ENCODE results near the gene MDM2. TPM values are rescaled to one million over a fixed set of nuclear protein-coding genes. Genes with fewer than 3 reads are reported as not detected.

The MDM2 gene
- total and polyA plus RNA-seq, 2 donors (not counting 1 experiment from before 2014, with no cell fraction given), result 6.1 to 78.7 TPM

- ATAC-seq (ENCODE audit: low read depth), result no peak
- no peak overlapping the region for H3K9ac ChIP-seq (ENCODE audit: low read length)
- H3K4me3 ChIP-seq (ENCODE audit: control extremely low read depth in 1 of 5, extremely low read depth in 1 of 5, insufficient read depth in 1 of 5, low read depth in 2 of 5, low read length in 4 of 5), result no peak overlapping the region
- TF ChIP-seq EZH2 (IDR thresholded peaks at IDR 0.05; ENCODE audit: borderline replicate concordance, insufficient read depth, low read depth, low read length, poor library complexity, severe bottlenecking) (no peak), CTCF (IDR thresholded peaks at IDR 0.05) (no peak)
- no peaks in the 10 kb centered on the region for H4K20me1 ChIP-seq (ENCODE audit: control insufficient read depth, insufficient read depth, low read length, poor library complexity, severe bottlenecking)
- H3K4me2 ChIP-seq (replicated peaks; ENCODE audit: low read depth, low read length, poor library complexity, severe bottlenecking), result no peak overlapping the region
- H3K79me2 ChIP-seq (ENCODE audit: control insufficient read depth, insufficient read depth, low read length), result no peaks in the 10 kb centered on the region
- H3K9me3 ChIP-seq (ENCODE audit: control extremely low read depth in 1 of 3, control insufficient read depth in 2 of 3, insufficient read depth in 1 of 3, low read length in 2 of 3), result no peaks in the 10 kb centered on the region
- Mint-ChIP-seq H3K4me3 (no peak overlapping the region), H3K27ac (no peak overlapping the region), H3K9me3 (ENCODE audit: insufficient read depth) (no peaks in the 10 kb centered on the region), H3K27me3 (no peaks in the 10 kb centered on the region), H3K4me1 (no peaks in the 10 kb centered on the region)
- no peaks in the 10 kb centered on the region for H3K27me3 ChIP-seq (replicated peaks in 1 of 4; ENCODE audit: control extremely low read depth in 1 of 4, control insufficient read depth in 3 of 4, insufficient read depth in 4 of 4, low read length in 3 of 4)
- intact Hi-C loops (cut with micrococcal nuclease), result no loop called here
- no peaks in the 10 kb centered on the region for H3K4me1 ChIP-seq (ENCODE audit: control insufficient read depth in 2 of 2, insufficient read depth in 2 of 2, low read length in 2 of 2)
- no peak overlapping the region for H2AFZ ChIP-seq (ENCODE audit: insufficient read depth, low read depth, low read length, poor library complexity, severe bottlenecking)
- CTCF ChIA-PET, result interaction anchor here (4.7 kb wide), 1 partner anchor 11 kb away, joined by 32 read pairs; no protein-coding TSS in a partner anchor
- peaks cover 6 to 50% of the 10 kb centered on the region in 2 experiments for H3K36me3 ChIP-seq (replicated peaks in 1 of 2; ENCODE audit: control extremely low read depth in 1 of 2, control insufficient read depth in 1 of 2, extremely low read depth in 1 of 2, insufficient read depth in 2 of 2, low read length in 1 of 2)
- no peak overlapping the region for H3K27ac ChIP-seq (ENCODE audit: low read length in 2 of 2)
- DNase-seq, result no peak
- WGBS (ENCODE audit: insufficient coverage), result no CpG with 5 or more reads among the region's 2 CpGs
- POLR2A ChIA-PET, result no interaction called here
These were observed 33.7 kb downstream of the MDM2 start for GRCh38 chr12:68841717-68842116.

GRCh38 chr12:68842123-68842522 is 34.1 kb downstream of the MDM2 start:
- Mint-ChIP-seq H3K4me3 (no peak overlapping the region), H3K9me3 (ENCODE audit: insufficient read depth) (no peaks in the 10 kb centered on the region), H3K4me1 (no peaks in the 10 kb centered on the region), H3K27ac (no peak overlapping the region), H3K27me3 (no peaks in the 10 kb centered on the region)
- no peaks in the 10 kb centered on the region for H3K9me3 ChIP-seq (ENCODE audit: control extremely low read depth in 1 of 3, control insufficient read depth in 2 of 3, insufficient read depth in 1 of 3, low read length in 2 of 3)
- ATAC-seq (ENCODE audit: low read depth) (no peak), DNase-seq (no peak)
- intact Hi-C loops (cut with micrococcal nuclease), result no loop called here
- H4K20me1 ChIP-seq (ENCODE audit: control insufficient read depth, insufficient read depth, low read length, poor library complexity, severe bottlenecking), result no peaks in the 10 kb centered on the region
- no peak overlapping the region for H3K9ac ChIP-seq (ENCODE audit: low read length)
- no peak overlapping the region for H3K4me3 ChIP-seq (ENCODE audit: control extremely low read depth in 1 of 5, extremely low read depth in 1 of 5, insufficient read depth in 1 of 5, low read depth in 2 of 5, low read length in 4 of 5)
- no peak overlapping the region for H3K27ac ChIP-seq (ENCODE audit: low read length in 2 of 2)
- POLR2A ChIA-PET, result no interaction called here
- CTCF ChIA-PET, result interaction anchor here (4.7 kb wide), 1 partner anchor 11 kb away, joined by 32 read pairs; no protein-coding TSS in a partner anchor
- TF ChIP-seq CTCF (IDR thresholded peaks at IDR 0.05) (no peak), EZH2 (IDR thresholded peaks at IDR 0.05; ENCODE audit: borderline replicate concordance, insufficient read depth, low read depth, low read length, poor library complexity, severe bottlenecking) (no peak)
- H3K4me2 ChIP-seq (replicated peaks; ENCODE audit: low read depth, low read length, poor library complexity, severe bottlenecking), result no peak overlapping the region
- WGBS (ENCODE audit: insufficient coverage), result no CpG with 5 or more reads among the region's 3 CpGs
- no peaks in the 10 kb centered on the region for H3K4me1 ChIP-seq (ENCODE audit: control insufficient read depth in 2 of 2, insufficient read depth in 2 of 2, low read length in 2 of 2)
- H3K36me3 ChIP-seq (replicated peaks in 1 of 2; ENCODE audit: control extremely low read depth in 1 of 2, control insufficient read depth in 1 of 2, extremely low read depth in 1 of 2, insufficient read depth in 2 of 2, low read length in 1 of 2), result peaks cover 6 to 46% of the 10 kb centered on the region in 2 experiments
- no peaks in the 10 kb centered on the region for H3K79me2 ChIP-seq (ENCODE audit: control insufficient read depth, insufficient read depth, low read length)
- H2AFZ ChIP-seq (ENCODE audit: insufficient read depth, low read depth, low read length, poor library complexity, severe bottlenecking), result no peak overlapping the region
- no peaks in the 10 kb centered on the region for H3K27me3 ChIP-seq (replicated peaks in 1 of 4; ENCODE audit: control extremely low read depth in 1 of 4, control insufficient read depth in 3 of 4, insufficient read depth in 4 of 4, low read length in 3 of 4)
